HepG2 (cell line): ENCODE data around the gene ARHGAP10. TPM values are rescaled to one million over a fixed set of nuclear protein-coding genes. Genes with fewer than 3 reads are reported as not detected.

ENCODE experiments used
- ATAC-seq: fragments of 200-7000 bp; cut with Tn5 transposase; 3 replicates; pipeline ENCODE4 v1.9.1; 2020; ENCODE audit warnings: mild to moderate bottlenecking, moderate library complexity
- BruUV-seq: library from RNA; stranded (reverse); fragments of 400-500 nt; replicated peaks from 2 replicates; lab custom pipeline; 2021; lab: Mats Ljungman, UMichigan
- CTCF ChIA-PET: fragments of 300-600 bp; formaldehyde crosslinking; extraction: SDS; loops from one replicate; lab custom pipeline; 2021; ENCODE audit warnings: low total read pairs, inconsistent platforms, low intra/inter-chr PET ratio; lab: Yijun Ruan, JAX
- POLR2A ChIA-PET: fragments of 350-600 bp; sonication (Branson Sonifier 250); formaldehyde crosslinking; loops from one replicate; lab custom pipeline; 2020; ENCODE audit warnings: antibody characterized with exemption, inconsistent platforms; lab: Yijun Ruan, JAX
- DNase-seq: peaks from one replicate; pipeline ENCODE4 v3.0.0-alpha.2; 2015; ENCODE audit warnings: low spot score
- FAIRE-seq: peaks from 3 replicates; lab custom pipeline; 2011; peaks lifted over from hg19 to GRCh38; lab: Jason Lieb, UNC
- H2AFZ ChIP-seq: one replicate; pipeline ENCODE4 v1.6.1; 2011; ENCODE audit warnings: low read length, inconsistent platforms
- H3K27ac ChIP-seq: fragments of 300-600 bp; 3 replicates; pipeline ENCODE4 v1.8.0; 2011; ENCODE audit warnings: mixed run types, mild to moderate bottlenecking, mixed read lengths, low read length, inconsistent platforms; ENCODE audit not compliant: insufficient read depth; ENCODE audit errors: extremely low read length
- H3K27me3 ChIP-seq, 2 experiments: fragments of 200-600 bp in 1 of 2; 2 replicates in 1 of 2; 3 replicates in 1 of 2; pipeline versions ENCODE4 v1.6.0 to v1.8.0; 2011; ENCODE audit warnings: low read length in 2 of 2, mild to moderate bottlenecking in 2 of 2, moderate library complexity in 2 of 2, inconsistent platforms in 1 of 2; ENCODE audit not compliant: insufficient read depth in 2 of 2, control insufficient read depth in 1 of 2
- H3K36me3 ChIP-seq, 2 experiments: fragments of 200-600 bp in 1 of 2; replicated peaks in 1 of 2; 2 replicates in 1 of 2; 3 replicates in 1 of 2; pipeline versions ENCODE4 v1.5.1 to v1.8.0; 2011; ENCODE audit warnings: low read length in 2 of 2, inconsistent platforms in 1 of 2; ENCODE audit not compliant: insufficient read depth in 2 of 2, control insufficient read depth in 1 of 2
- H3K4me1 ChIP-seq: 2 replicates; pipeline ENCODE4 v1.5.1; 2012; ENCODE audit warnings: low read length, inconsistent platforms; ENCODE audit not compliant: insufficient read depth
- H3K4me2 ChIP-seq: 2 replicates; pipeline ENCODE4 v1.6.0; 2011; ENCODE audit warnings: low read depth, low read length, inconsistent platforms
- H3K4me3 ChIP-seq, 3 experiments: fragments of 200-600 bp in 1 of 3; sonication (generic), shearing (Covaris generic) in 1 of 3; replicated peaks in 1 of 3; 2 replicates each; pipeline ENCODE4 v1.5.1; 2011 to 2016; ENCODE audit warnings: low read length in 3 of 3, inconsistent platforms in 2 of 3, low read depth in 2 of 3, mild to moderate bottlenecking in 2 of 3, control low read depth in 1 of 3, mixed read lengths in 1 of 3; ENCODE audit not compliant: insufficient read depth in 1 of 3
- H3K79me2 ChIP-seq: one replicate; pipeline ENCODE4 v1.6.1; 2011; ENCODE audit warnings: low read length, inconsistent platforms; ENCODE audit not compliant: insufficient read depth
- H3K9ac ChIP-seq: 2 replicates; pipeline ENCODE4 v1.6.0; 2011; ENCODE audit warnings: mild to moderate bottlenecking, low read depth, low read length, inconsistent platforms; ENCODE audit not compliant: insufficient read depth
- H3K9me3 ChIP-seq: 2 replicates; pipeline ENCODE4 v1.5.1; 2012; ENCODE audit warnings: mild to moderate bottlenecking, low read length
- H4K20me1 ChIP-seq: 2 replicates; pipeline ENCODE4 v1.6.0; 2011; ENCODE audit warnings: inconsistent platforms, mild to moderate bottlenecking, low read length, moderate library complexity; ENCODE audit not compliant: insufficient read depth
- CENPX ChIP-seq: sonication (generic); formaldehyde crosslinking; IDR thresholded peaks from 2 replicates; pipeline ENCODE4 v1.9.0; 2021; ENCODE audit warnings: mild to moderate bottlenecking, missing genetic modification reagents, moderate library complexity
- SNAPC4 ChIP-seq: sonication (generic); formaldehyde crosslinking; IDR thresholded peaks from 2 replicates; pipeline ENCODE4 v1.4.0; 2020; ENCODE audit warnings: mild to moderate bottlenecking, missing genetic modification reagents
- ZBTB42 ChIP-seq: sonication (generic); formaldehyde crosslinking; IDR thresholded peaks from 2 replicates; pipeline ENCODE4 v1.5.0; 2020; ENCODE audit warnings: mild to moderate bottlenecking, missing genetic modification reagents
- ZFP62 ChIP-seq: sonication (generic); formaldehyde crosslinking; IDR thresholded peaks from 2 replicates; pipeline ENCODE4 v1.4.0; 2020; ENCODE audit warnings: missing genetic modification reagents
- ZNF124 ChIP-seq: sonication (generic); formaldehyde crosslinking; IDR thresholded peaks from 2 replicates; pipeline ENCODE4 v1.4.0; 2020; ENCODE audit warnings: missing genetic modification reagents
- ZNF280B ChIP-seq: sonication (generic); formaldehyde crosslinking; IDR thresholded peaks from 2 replicates; pipeline ENCODE4 v1.5.0; 2020; ENCODE audit warnings: missing genetic modification reagents, mild to moderate bottlenecking, borderline replicate concordance
- WGBS: methylation state at CpG from one replicate; pipeline ENCODE4 v1.1.6; 2017; ENCODE audit warnings: low lambda C conversion rate; 5-methylcytosine and 5-hydroxymethylcytosine counted together
- in situ Hi-C: cut with HindIII; loops from 2 replicates; pipeline ENCODE4 v1.10.0; 2017; ENCODE audit warnings: low pct_unique_long_range_greater_than_20kb; ENCODE audit not compliant: extremely low pct_ligation_motif_present
- intact Hi-C: fragments of 100-400 bp; cut with micrococcal nuclease; formaldehyde crosslinking; loops from one replicate; pipeline ENCODE4 v1.10.0; 2022; ENCODE audit not compliant: unreplicated experiment
- polyA plus RNA-seq, 8 experiments: library from polyadenylated mRNA; depleted of rRNA in 3 of 8; stranded (reverse) in 7 of 8; unstranded in 1 of 8; fragments of >200 nt; fragmentation: Illumina TruSeq in 4 of 8; extraction: Trizol in 4 of 8; gene quantifications; 2 replicates each; pipeline versions ENCODE4 v1.2.1 to v1.2.3, GENCODE V29; 2011 to 2016; ENCODE audit warnings: low read depth in 4 of 8, missing spikeins in 1 of 8, mixed read lengths in 1 of 8; ENCODE audit not compliant: insufficient read depth in 1 of 8
- total RNA-seq, 5 experiments: library from RNA; depleted of rRNA; stranded (reverse); fragments of >200 nt; fragmentation: Illumina TruSeq; extraction: Trizol; gene quantifications; 2 replicates each; pipeline ENCODE4 v1.2.3, GENCODE V29; 2016; ENCODE audit warnings: low read depth in 1 of 5

ARHGAP10 gene
- total and polyA plus RNA-seq, 2 of the 13 experiments (the other 11 are each of a cell fraction or from before 2014, with no cell fraction given) = 0.45 to 1.6 TPM

GRCh38 chr4:147772459-147772969 lies 40.6 kb downstream of the ARHGAP10 start:
- CTCF ChIA-PET = no interaction called here
- H3K27ac ChIP-seq = no peak overlapping the region
- TF ChIP-seq ZBTB42 (CRISPR knock-in tag) (no peak), SNAPC4 (CRISPR knock-in tag) (no peak), ZFP62 (CRISPR knock-in tag) (no peak), ZNF124 (no peak), CENPX (CRISPR knock-in tag) (no peak), ZNF280B (CRISPR knock-in tag) (no peak)
- intact Hi-C loops = no loop called here
- WGBS = 48% methylated on average over 5 of the region's 5 CpGs
- H3K4me3 ChIP-seq = no peak overlapping the region
- no peak for FAIRE-seq
- H2AFZ ChIP-seq = no peak overlapping the region
- in situ Hi-C loops = no loop called here
- H3K79me2 ChIP-seq = no peaks in the 10 kb centered on the region
- H3K9me3 ChIP-seq = no peaks in the 10 kb centered on the region
- no peak for ATAC-seq
- no TSS peak for BruUV-seq
- POLR2A ChIA-PET = no interaction called here
- H3K4me2 ChIP-seq = no peak overlapping the region
- DNase-seq = no peak
- no peaks in the 10 kb centered on the region for H3K4me1 ChIP-seq
- no peaks in the 10 kb centered on the region for H3K27me3 ChIP-seq
- H3K9ac ChIP-seq = no peak overlapping the region
- H4K20me1 ChIP-seq = no peaks in the 10 kb centered on the region
- no peaks in the 10 kb centered on the region for H3K36me3 ChIP-seq
